GM12878 (cell line): Measurements from ENCODE around the gene ACTR2. TPM values are rescaled to one million over a fixed set of nuclear protein-coding genes. Genes with fewer than 3 reads are reported as not detected.

Experiments
- ATAC-seq: fragments of 200-7000 bp; cut with Tn5 transposase; 3 replicates; pipeline ENCODE4 v1.9.1; 2020; ENCODE audit warnings: mild to moderate bottlenecking, moderate library complexity
- BruUV-seq: library from RNA; stranded (reverse); fragments of 400-500 nt; replicated peaks from 2 replicates; lab custom pipeline; 2021; lab: Mats Ljungman, UMichigan
- CTCF ChIA-PET: fragments of 300-600 bp; sonication (Branson Sonifier 250); formaldehyde crosslinking; extraction: SDS; loops from one replicate; lab custom pipeline; 2021; ENCODE audit warnings: inconsistent platforms; lab: Yijun Ruan, JAX
- POLR2A ChIA-PET: fragments of 350-600 bp; formaldehyde crosslinking; extraction: SDS; loops from one replicate; lab custom pipeline; 2021; ENCODE audit warnings: inconsistent platforms; lab: Charles Lee
- RAD21 ChIA-PET: fragments of 300-600 bp; sonication (Branson Sonifier 250); formaldehyde crosslinking; loops from one replicate; lab custom pipeline; 2023; ENCODE audit warnings: antibody characterized with exemption; ENCODE audit not compliant: unreplicated experiment; lab: Charles Lee
- SMC1A ChIA-PET: fragments of 300-600 bp; sonication (Branson Sonifier 250); formaldehyde crosslinking; loops from one replicate; lab custom pipeline; 2023; ENCODE audit not compliant: unreplicated experiment, uncharacterized antibody; lab: Charles Lee
- DNase-seq: peaks from one replicate; pipeline ENCODE4 v3.0.0-alpha.2; 2011; ENCODE audit warnings: low read depth, low spot score
- FAIRE-seq: peaks from 3 replicates; lab custom pipeline; 2011; peaks lifted over from hg19 to GRCh38; lab: Jason Lieb, UNC
- H2AFZ ChIP-seq: 2 replicates; pipeline ENCODE4 v1.6.0; 2011; ENCODE audit warnings: low read depth, low read length, control low read depth; ENCODE audit not compliant: control insufficient read depth
- H3K27ac ChIP-seq: 2 replicates; pipeline ENCODE4 v1.5.1; 2011; ENCODE audit warnings: control low read depth; ENCODE audit not compliant: control insufficient read depth, insufficient read depth
- H3K27me3 ChIP-seq, 2 experiments: replicated peaks in 1 of 2; 2 replicates each; pipeline versions ENCODE4 v1.6.0 to v1.6.1; 2011; ENCODE audit warnings: low read length in 1 of 2; ENCODE audit not compliant: control insufficient read depth in 2 of 2, insufficient read depth in 2 of 2
- H3K36me3 ChIP-seq, 2 experiments: 2 replicates each; pipeline ENCODE4 v1.5.1; 2011; ENCODE audit warnings: low read length in 1 of 2; ENCODE audit not compliant: control insufficient read depth in 2 of 2, insufficient read depth in 2 of 2
- H3K4me1 ChIP-seq: 2 replicates; pipeline ENCODE4 v1.6.1; 2011; ENCODE audit warnings: mild to moderate bottlenecking, low read length, moderate library complexity, mixed read lengths; ENCODE audit not compliant: control insufficient read depth, insufficient read depth
- H3K4me2 ChIP-seq: 2 replicates; pipeline ENCODE4 v1.6.0; 2011; ENCODE audit warnings: control low read depth; ENCODE audit not compliant: control insufficient read depth, insufficient read depth
- H3K4me3 ChIP-seq: fragments of 200-600 bp; sonication (generic); 2 replicates; pipeline ENCODE4 v1.5.1; 2016
- H3K79me2 ChIP-seq: 2 replicates; pipeline ENCODE4 v1.6.0; 2011; ENCODE audit warnings: low read length; ENCODE audit not compliant: control insufficient read depth, insufficient read depth
- H3K9ac ChIP-seq: 2 replicates; pipeline ENCODE4 v1.8.0; 2011; ENCODE audit warnings: low read length, control low read depth, mixed read lengths; ENCODE audit not compliant: control insufficient read depth, insufficient read depth
- H3K9me3 ChIP-seq: replicated peaks from 3 replicates; pipeline ENCODE4 v1.5.1; 2011; ENCODE audit warnings: mild to moderate bottlenecking, low read length; ENCODE audit not compliant: control insufficient read depth, insufficient read depth
- H4K20me1 ChIP-seq: 2 replicates; pipeline ENCODE4 v1.6.0; 2011; ENCODE audit not compliant: control insufficient read depth, insufficient read depth
- E4F1 ChIP-seq: fragments of 450-650 bp; IDR thresholded peaks from 2 replicates; pipeline ENCODE4 v1.6.1; 2018; ENCODE audit warnings: borderline replicate concordance, mild to moderate bottlenecking; ENCODE audit not compliant: partially characterized antibody
- IKZF2 ChIP-seq, 2 experiments: fragments of 450-650 bp; IDR thresholded peaks; 2 replicates each; pipeline ENCODE4 v1.6.1; 2017; ENCODE audit warnings: mild to moderate bottlenecking in 2 of 2, moderate library complexity in 2 of 2
- IRF5 ChIP-seq: fragments of 450-650 bp; IDR thresholded peaks from 2 replicates; pipeline ENCODE4 v1.6.1; 2017; ENCODE audit warnings: borderline replicate concordance
- SMC3 ChIP-seq: IDR thresholded peaks from 2 replicates; pipeline ENCODE4 v1.6.1; 2011; ENCODE audit warnings: low read length, improper control_type of control experiment, borderline replicate concordance
- TARDBP ChIP-seq: IDR thresholded peaks from 2 replicates; pipeline ENCODE4 v1.6.1; 2016; ENCODE audit warnings: borderline replicate concordance
- WGBS: methylation state at CpG from one replicate; pipeline ENCODE4 v1.1.6; 2016; ENCODE audit warnings: low lambda C conversion rate; ENCODE audit not compliant: insufficient replicate concordance, insufficient coverage; ENCODE audit errors: missing lambda C conversion rate; 5-methylcytosine and 5-hydroxymethylcytosine counted together
- in situ Hi-C: fragments of 300-500 bp; cut with MboI; formaldehyde crosslinking; loops from 9 replicates; pipeline ENCODE4 v1.14.3; 2018; ENCODE audit warnings: mixed read lengths
- intact Hi-C: fragments of 100-400 bp; cut with micrococcal nuclease; formaldehyde crosslinking; loops from one replicate; pipeline ENCODE4 v1.14.2; 2022; ENCODE audit not compliant: unreplicated experiment
- polyA plus RNA-seq, 11 experiments: library from polyadenylated mRNA; depleted of rRNA in 4 of 11; unstranded in 6 of 11; stranded (reverse) in 5 of 11; fragments of >200 nt; fragmentation: Nextera tagmentation in 4 of 11; fragmentation: Illumina TruSeq in 1 of 11; extraction: Ambion mirVana in 4 of 11; extraction: Trizol in 1 of 11; gene quantifications; 1 replicate in 1 of 11; 2 replicates in 10 of 11; pipeline versions ENCODE4 v1.2.1 to v1.2.3, GENCODE V29; 2011 to 2016; ENCODE audit warnings: inconsistent platforms in 2 of 11, missing spikeins in 2 of 11, low read depth in 1 of 11
- total RNA-seq, 4 experiments: library from RNA; depleted of rRNA in 3 of 4; stranded (reverse); fragments of >200 nt in 3 of 4; fragmentation: Illumina TruSeq in 1 of 4; extraction: Trizol in 1 of 4; gene quantifications; 2 replicates each; pipeline versions ENCODE4 v1.2.1 to v1.2.3, GENCODE V29; 2013 to 2021

The ACTR2 gene
- total and polyA plus RNA-seq, 10 of the 15 experiments (the other 5 are each of a cell fraction or from before 2014, with no cell fraction given): 94.2 to 401 (median 195) TPM

GRCh38 chr2:65199891-65200290 is 27.7 kb upstream of the ACTR2 start:
- 33% methylated on average over 3 of the region's 3 CpGs for WGBS
- H3K79me2 ChIP-seq: no peaks in the 10 kb centered on the region
- BruUV-seq: no TSS peak
- DNase-seq (no peak), FAIRE-seq (no peak), ATAC-seq (no peak)
- ChIA-PET POLR2A (no interaction called here), RAD21 (no interaction called here), CTCF (interaction anchor here (1.0 to 1.4 kb wide), 2 partner anchors 12 to 135 kb away, joined by 3 to 4 read pairs; no protein-coding TSS in a partner anchor), SMC1A (no interaction called here)
- no peak overlapping the region for H3K4me3 ChIP-seq
- no peaks in the 10 kb centered on the region for H4K20me1 ChIP-seq
- no peak overlapping the region for H3K9ac ChIP-seq
- no peak for TF ChIP-seq IRF5
- no peak for TF ChIP-seq E4F1
- no peak for TF ChIP-seq SMC3
- no peak for TF ChIP-seq TARDBP
- no peak for TF ChIP-seq IKZF2 (IDR thresholded peaks at IDR 0.05)
- no peaks in the 10 kb centered on the region for H3K9me3 ChIP-seq
- H3K4me2 ChIP-seq: no peak overlapping the region
- intact Hi-C loops: no loop called here
- no peak overlapping the region for H2AFZ ChIP-seq
- in situ Hi-C loops: no loop called here
- H3K27me3 ChIP-seq: no peaks in the 10 kb centered on the region; a peak in 1 of 4 replicates
- H3K4me1 ChIP-seq: no peaks in the 10 kb centered on the region
- H3K36me3 ChIP-seq: no peaks in the 10 kb centered on the region
- H3K27ac ChIP-seq: no peak overlapping the region
